ENCODE results near the gene KCNK1.

DNA sequence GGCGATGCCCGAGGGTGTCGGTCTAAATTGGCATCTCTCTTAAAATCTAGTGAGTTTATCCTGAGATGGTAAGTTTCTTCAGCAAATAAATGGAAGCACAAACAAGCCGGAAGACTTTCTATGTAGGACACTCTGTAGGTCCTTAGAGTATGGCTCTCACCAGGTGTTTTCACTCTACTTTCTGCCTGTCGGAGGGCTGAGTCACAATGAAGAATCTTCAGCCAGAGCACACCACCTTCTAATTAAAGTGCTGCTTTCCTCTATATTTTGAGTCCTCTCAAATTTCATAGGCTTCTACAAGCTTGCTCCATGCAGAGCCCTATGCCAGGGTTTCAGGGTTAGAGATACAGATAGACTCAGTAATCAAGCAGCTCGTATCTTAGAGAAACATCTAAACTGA lies 27.1 kb downstream of the KCNK1 start:
- TF ChIP-seq, protein P1, sequence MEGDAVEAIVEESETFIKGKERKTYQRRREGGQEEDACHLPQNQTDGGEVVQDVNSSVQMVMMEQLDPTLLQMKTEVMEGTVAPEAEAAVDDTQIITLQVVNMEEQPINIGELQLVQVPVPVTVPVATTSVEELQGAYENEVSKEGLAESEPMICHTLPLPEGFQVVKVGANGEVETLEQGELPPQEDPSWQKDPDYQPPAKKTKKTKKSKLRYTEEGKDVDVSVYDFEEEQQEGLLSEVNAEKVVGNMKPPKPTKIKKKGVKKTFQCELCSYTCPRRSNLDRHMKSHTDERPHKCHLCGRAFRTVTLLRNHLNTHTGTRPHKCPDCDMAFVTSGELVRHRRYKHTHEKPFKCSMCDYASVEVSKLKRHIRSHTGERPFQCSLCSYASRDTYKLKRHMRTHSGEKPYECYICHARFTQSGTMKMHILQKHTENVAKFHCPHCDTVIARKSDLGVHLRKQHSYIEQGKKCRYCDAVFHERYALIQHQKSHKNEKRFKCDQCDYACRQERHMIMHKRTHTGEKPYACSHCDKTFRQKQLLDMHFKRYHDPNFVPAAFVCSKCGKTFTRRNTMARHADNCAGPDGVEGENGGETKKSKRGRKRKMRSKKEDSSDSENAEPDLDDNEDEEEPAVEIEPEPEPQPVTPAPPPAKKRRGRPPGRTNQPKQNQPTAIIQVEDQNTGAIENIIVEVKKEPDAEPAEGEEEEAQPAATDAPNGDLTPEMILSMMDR (IDR thresholded peaks at IDR 0.05): no peak
- TF ChIP-seq POLR2A (IDR thresholded peaks at IDR 0.05): no peak
